GM12872 (cell line): Measurements from ENCODE around the gene RGS6.

Source experiments
- CTCF ChIP-seq: IDR thresholded peaks from 3 replicates; pipeline ENCODE4 v1.5.1; 2011; ENCODE audit warnings: low read depth, mild to moderate bottlenecking, low read length, moderate library complexity; ENCODE audit not compliant: insufficient read depth

RGS6 gene

GRCh38 chr14:72420749-72421474 lies 488.7 kb downstream of the RGS6 start:
- TF ChIP-seq CTCF: peak; percentile 87

- TF ChIP-seq CTCF: no peak
Measured at GRCh38 chr14:72423957-72424356, 491.7 kb downstream of the RGS6 start.

- TF ChIP-seq CTCF: no peak
Measured at GRCh38 chr14:72430457-72430856, 498.2 kb downstream of the RGS6 start.

- no peak for TF ChIP-seq CTCF
Measured at GRCh38 chr14:72432748-72433147, 500.5 kb downstream of the RGS6 start.

GRCh38 chr14:72433511-72433910 lies 501.3 kb downstream of the RGS6 start:
- no peak for TF ChIP-seq CTCF

GRCh38 chr14:72434856-72435255 lies 502.6 kb downstream of the RGS6 start:
- no peak for TF ChIP-seq CTCF

GRCh38 chr14:72439707-72440106 lies 507.5 kb downstream of the RGS6 start:
- no peak for TF ChIP-seq CTCF
